Measurements from ENCODE around the gene ARHGEF33.
"Not testable (repeated sequence)": the region's sequence is repeated elsewhere in the genome, so short reads cannot be mapped to it uniquely, and the experiment has no call there.

ARHGEF33 gene

DNA sequence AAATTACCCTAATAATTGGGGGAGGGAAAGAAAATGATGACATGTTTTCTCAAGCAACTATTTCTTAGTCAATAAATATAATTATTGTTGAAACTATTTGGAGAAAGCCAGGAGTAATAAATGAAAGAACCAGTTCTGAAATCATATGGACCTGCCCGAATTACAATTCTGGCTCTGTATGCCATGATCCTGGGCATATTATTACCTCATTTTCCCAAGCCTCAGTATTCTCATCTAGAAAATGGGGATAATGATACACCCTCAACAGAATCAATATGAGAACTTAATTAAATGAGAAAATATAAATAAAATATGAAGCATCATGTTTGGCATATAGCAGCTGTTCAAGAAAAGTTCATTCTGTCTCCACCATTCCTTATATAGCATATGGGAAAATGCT lies 22.9 kb downstream of the ARHGEF33 start:
- DNase-seq, result no peak

DNA sequence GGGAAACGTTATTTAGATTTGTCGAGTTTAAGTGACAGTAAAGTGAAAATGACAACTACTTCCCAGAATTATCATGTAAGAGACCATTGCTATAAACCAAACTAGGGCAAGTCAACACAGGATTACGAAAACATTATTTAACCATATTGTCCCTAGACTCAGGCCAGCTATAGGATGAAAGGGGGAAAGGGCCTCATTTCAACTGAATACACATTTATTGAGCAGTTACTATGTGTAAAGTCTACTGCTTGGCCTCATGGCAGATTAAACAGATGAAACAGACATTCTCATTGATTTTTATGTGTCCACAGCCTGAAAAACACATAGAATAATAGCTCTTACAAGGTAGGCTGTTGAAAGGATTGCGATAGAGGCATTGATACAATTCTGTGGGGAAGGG lies 32.7 kb downstream of the ARHGEF33 start:
- no peak for DNase-seq

DNA sequence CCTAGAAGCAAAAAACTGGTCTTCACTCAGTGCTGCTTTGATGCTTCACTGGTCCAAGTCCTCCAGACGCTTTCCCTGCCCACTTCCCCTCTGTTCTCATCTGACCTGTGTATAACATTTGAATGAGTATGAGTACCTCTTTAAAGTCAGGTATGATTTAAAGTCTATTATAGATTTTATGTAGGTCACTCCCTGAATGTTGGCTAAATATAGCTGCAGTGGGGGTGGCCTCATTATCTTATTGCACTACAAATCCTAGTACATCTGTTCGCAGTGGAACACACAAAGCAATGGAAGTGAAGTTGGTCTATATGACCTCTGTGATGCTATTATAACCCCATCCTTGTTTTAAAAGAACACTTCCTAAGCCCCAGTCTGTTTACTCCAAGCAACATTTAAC lies 33.2 kb downstream of the ARHGEF33 start:
- no peak for DNase-seq

DNA sequence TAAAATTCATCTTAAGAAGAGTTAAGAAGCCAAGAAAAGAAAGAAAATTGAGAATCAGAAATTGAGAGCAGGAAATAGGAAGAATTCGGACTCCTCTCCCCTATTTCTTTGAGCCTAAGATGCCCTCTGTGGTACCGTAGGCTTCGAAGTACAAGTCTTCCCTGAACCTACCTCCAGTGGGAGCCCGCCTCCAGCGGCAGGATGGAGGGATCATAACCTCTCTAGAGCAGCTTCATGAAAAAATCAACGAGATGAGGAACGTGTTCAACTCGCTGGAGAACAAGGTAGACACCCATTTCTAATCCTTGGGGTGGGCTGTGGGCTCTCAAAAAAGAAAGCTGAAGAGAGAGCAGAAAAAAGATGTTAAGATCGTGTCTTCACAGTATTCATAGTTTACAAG lies 36.3 kb downstream of the ARHGEF33 start:
- no peak for DNase-seq

- no peak for DNase-seq
These were observed 40.9 kb downstream of the ARHGEF33 start for GRCh38 chr2:38930600-38930999.

DNA sequence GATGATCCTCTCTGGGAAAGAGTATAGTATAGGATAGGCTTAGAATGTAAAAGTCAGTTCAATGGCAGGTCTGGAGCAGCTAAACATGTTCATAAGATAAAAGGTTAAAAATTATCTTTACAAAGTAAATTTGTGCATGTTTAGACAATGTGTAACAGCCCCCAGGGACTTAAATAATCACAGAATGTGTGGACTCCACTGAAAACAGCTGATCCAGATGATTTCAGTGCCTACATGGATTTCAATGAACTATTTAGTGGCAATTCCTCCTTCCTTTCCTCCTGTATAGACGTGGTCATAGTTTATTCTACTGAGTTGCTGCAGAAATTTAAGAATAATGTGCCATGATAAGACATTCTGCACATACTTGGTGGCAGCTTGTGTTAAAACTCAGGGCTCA lies 42.9 kb downstream of the ARHGEF33 start:
- no peak for DNase-seq

GRCh38 chr2:38933653-38934052 lies 44.0 kb downstream of the ARHGEF33 start:
- DNase-seq, result no peak

DNA sequence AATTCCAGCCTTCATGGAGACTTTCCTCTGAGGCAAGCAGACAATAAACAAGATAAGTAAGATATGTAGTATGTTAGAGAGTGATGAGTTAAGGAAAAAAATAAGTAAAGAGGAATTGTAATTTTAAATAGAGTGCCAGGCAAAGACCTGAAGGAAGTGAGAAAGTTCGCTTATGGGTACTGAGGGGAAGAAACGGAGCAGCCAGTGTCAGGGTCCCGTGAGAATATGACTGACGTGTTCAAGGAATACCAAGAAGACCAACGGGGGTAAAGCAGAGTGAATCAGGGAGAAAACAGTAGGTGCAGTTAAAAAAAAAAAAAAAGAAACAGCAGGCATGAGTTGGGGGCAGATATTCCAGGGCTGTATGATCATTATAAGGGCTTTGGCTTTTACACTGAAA lies 45.1 kb downstream of the ARHGEF33 start:
- DNase-seq, result no peak

DNA sequence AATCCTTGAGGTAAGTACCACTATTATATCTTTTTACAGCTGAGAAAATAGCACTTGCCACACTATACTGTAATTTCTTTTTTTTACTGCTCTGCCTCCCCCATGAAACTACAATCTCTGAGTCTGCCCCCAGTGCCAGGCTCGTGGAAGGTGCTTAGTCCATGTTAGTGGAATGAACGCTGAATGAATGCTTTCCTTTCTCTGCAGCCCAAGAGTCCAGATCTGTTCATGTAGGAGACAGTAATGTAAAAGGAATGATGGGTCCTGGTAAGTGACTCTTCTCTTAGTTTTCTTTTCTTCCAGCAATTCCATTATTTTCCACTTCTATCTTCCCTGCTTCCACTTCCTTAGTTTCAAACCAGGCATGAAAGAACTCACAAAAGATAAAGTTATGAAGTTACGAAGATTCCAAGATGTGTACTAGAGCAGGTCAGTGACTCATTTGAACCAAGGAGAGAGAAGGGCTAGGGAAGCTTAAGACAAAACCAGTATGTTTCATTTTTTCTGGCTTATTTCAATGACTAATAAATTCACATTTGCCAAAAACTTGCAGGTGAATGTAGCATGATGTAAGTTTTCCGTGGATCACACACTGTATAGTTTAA lies 46.0 kb downstream of the ARHGEF33 start:
- no peak for DNase-seq

DNA sequence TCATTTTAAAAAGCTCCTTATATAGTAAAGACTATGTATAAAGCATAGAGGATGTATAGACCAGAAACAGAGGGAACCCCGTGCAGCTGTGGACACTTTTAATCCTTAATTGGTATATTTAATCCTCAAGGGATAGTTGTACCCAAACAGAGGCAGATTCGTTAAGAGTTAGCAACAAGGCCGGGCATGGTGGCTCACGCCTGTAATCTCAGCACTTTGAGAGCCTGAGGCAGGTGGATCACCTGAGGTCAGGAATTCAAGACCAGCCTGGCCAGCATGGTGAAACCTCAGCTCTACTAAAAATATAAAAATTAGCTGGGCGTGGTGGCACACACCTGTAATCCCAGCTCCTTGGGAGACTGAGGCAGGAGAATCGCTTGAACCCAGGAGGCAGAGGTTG lies 46.8 kb downstream of the ARHGEF33 start:
- not testable (repeated sequence) for DNase-seq

GRCh38 chr2:38937548-38937947 lies 47.9 kb downstream of the ARHGEF33 start:
- DNase-seq, result no peak

GRCh38 chr2:38940746-38941145 lies 51.1 kb downstream of the ARHGEF33 start:
- DNase-seq, result no peak

DNA sequence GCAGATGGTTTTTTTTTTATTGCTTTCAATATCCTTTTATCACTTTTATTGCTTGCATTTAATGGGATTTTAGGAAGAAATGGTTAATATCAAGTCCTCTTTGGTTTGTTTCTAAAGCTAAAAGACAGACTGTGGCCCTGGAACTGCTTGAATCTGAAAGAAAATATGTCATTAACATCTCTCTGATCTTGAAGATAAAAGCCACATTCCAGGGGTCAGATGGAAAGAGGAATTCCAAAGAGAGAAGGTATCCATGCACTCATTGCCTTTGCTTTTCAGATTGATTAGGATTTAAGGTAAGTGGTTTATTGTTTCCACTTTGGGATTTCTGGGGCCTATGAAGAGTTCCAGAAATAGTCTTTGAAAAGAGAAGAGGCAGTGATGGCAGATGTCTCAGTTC lies 54.1 kb downstream of the ARHGEF33 start:
- no peak for DNase-seq

DNA sequence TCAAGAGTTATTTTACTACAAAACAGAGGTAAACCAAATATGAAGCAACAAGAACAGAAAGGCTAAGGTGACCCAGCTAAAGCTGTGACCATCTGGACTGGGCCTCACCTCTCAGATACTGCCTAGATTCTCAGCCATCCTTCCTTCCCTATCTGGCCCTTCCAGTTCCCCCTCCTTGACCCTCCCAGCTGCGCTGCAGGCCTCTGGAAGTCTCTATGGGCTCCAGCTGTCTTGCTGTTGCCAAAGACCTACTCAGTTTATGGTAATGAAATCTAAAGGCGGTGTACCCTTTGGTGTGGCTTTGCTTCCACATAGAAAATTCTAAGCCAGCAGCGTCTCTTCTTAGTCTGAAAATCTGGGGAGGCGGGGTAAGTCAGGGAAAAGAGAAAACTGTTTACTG lies 55.7 kb downstream of the ARHGEF33 start:
- DNase-seq, result no peak

GRCh38 chr2:38945911-38946310 lies 56.2 kb downstream of the ARHGEF33 start:
- no peak for DNase-seq

- DNase-seq, result peak in 1 of 2 donors; percentile 44
These were observed 57.9 kb downstream of the ARHGEF33 start for GRCh38 chr2:38947241-38948239.

DNA sequence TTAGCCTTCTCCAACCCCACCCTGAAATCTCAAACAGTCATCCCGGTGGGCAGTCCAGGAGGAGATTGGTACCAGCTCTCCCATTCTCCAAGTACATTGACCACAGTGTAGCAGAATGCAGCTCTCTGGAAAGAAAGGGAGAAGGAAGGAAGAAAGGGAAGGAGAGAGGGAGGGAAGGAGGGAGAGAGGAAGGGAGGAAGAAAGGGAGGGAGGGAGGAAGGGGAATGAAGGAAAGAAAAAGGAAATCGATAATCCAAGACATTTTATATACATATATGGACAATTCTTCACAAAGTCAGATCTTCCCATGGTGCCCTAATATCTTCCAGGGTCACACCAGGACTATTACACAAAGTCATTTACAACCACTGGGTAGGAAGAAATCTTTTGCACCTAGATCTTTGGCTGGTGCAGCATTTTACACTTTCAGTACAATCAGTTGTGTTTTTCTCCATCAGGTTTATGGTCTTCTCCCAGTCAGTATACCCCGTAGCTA lies 58.8 kb downstream of the ARHGEF33 start:
- DNase-seq, result no peak

GRCh38 chr2:38948995-38949394 lies 59.3 kb downstream of the ARHGEF33 start:
- DNase-seq, result no peak

GRCh38 chr2:38951766-38952165 lies 62.1 kb downstream of the ARHGEF33 start:
- no peak for DNase-seq

DNA sequence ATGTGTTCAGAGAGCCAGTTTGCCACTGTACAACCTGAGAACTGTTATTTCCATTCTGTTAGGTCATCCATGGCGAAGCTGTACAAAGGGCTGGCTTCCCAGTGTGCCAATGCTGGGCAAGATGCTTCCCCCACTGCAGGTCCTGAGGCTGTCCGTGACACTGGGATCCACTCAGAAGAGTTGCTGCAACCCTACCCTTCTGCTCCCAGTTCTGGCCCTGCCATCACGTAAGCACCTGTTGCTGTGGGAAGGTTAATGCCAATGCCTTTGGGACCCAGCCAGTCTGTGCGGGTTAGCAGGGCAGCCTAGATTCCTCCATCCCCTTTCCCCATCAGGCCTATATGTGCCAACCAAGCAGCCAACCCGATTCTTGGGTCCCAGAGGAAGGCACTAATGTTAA lies 68.3 kb downstream of the ARHGEF33 start:
- no peak for DNase-seq

- no peak for DNase-seq
These were observed 69.8 kb downstream of the ARHGEF33 start for GRCh38 chr2:38959466-38959865.

DNA sequence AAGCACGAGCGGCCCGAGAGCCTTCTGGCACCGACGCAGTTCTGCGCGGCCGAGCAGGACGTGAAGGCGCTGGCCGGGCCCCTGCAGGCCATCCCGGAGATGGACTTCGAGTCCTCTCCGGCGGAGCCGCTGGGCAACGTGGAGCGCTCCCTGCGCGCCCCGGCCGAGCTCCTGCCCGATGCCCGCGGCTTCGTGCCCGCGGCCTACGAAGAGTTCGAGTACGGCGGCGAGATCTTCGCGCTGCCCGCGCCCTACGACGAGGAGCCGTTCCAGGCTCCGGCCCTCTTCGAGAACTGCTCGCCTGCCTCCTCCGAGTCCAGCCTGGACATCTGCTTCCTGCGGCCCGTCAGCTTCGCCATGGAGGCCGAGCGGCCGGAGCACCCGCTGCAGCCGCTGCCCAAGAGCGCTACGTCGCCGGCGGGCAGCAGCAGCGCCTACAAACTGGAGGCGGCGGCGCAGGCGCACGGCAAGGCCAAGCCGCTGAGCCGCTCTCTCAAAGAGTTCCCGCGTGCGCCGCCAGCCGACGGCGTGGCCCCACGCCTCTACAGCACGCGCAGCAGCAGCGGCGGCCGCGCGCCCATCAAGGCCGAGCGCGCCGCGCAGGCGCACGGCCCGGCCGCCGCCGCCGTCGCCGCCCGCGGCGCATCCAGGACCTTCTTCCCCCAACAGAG lies 70.4 kb downstream of the ARHGEF33 start:
- DNase-seq, result no peak

DNA sequence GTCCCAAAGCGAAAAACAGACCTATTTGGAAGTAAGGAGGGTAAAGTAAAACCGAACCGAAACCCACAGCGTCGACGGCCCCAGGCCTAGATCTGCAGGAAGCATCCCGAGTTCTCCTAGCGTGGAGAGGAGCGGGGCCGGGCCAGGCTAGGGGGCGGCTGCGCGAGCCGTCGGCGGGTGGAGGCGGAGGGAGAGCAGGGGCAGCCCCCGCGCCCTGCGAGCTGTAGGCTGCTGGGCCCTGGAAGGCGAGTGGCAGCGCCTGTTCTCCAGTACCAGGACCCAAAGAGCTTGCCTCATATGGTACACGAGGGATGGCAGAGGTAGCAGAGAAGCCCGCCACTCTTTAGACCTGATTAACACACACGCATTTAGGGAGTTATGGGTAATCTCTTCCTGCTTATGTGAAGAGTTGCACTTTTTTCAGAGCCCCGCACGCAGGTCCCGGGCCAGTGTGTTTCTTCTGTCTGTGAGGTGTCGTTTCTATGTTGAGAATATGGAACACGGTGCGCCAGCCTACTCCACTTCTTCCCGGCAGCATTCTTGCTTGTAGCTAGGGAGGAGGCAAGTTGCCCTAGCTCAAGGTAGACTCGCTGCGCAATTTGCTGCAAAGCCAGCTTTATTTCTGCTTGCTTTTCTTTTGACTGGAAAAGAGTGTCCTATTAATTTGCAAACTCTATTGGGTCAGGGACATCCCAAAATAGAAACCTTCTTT lies 71.1 kb downstream of the ARHGEF33 start:
- DNase-seq, result no peak
